Ureter (tissue), 1 donor: ENCODE results near the gene USH1C. TPM values are rescaled to one million over a fixed set of nuclear protein-coding genes. Genes with fewer than 3 reads are reported as not detected.

Experiments used
- DNase-seq: peaks from one replicate; pipeline ENCODE4 v3.0.0-alpha.2; 2020; ENCODE audit warnings: low spot score
- total RNA-seq: library from RNA; stranded (reverse); gene quantifications from one replicate; pipeline ENCODE4 v1.2.4, GENCODE V29; 2023
- donor health status: DM: yes; HTN: yes; CAD: no.

The USH1C gene
- total RNA-seq, 1 donor from 2014 or later, result 14.3 TPM

GRCh38 chr11:17526326-17526725 lies 17.9 kb downstream of the USH1C start:
- no peak for DNase-seq

- no peak for DNase-seq
Observed at GRCh38 chr11:17525570-17525969, 18.6 kb downstream of the USH1C start.

- no peak for DNase-seq
Observed at GRCh38 chr11:17524221-17524620, 20.0 kb downstream of the USH1C start.

GRCh38 chr11:17522655-17523054 lies 21.6 kb downstream of the USH1C start:
- no peak for DNase-seq

GRCh38 chr11:17521106-17521900 lies 22.9 kb downstream of the USH1C start:
- DNase-seq, result no peak

- no peak for DNase-seq
Observed at GRCh38 chr11:17519061-17519885, 24.9 kb downstream of the USH1C start.

- DNase-seq, result no peak
Observed at GRCh38 chr11:17518366-17518765, 25.9 kb downstream of the USH1C start.

- DNase-seq, result no peak
Observed at GRCh38 chr11:17517186-17517585, 27.0 kb downstream of the USH1C start.

GRCh38 chr11:17516551-17517150 lies 27.6 kb downstream of the USH1C start:
- DNase-seq, result no peak

- no peak for DNase-seq
Observed at GRCh38 chr11:17515443-17516176, 28.6 kb downstream of the USH1C start.

GRCh38 chr11:17514476-17514875 lies 29.7 kb downstream of the USH1C start:
- no peak for DNase-seq

GRCh38 chr11:17513853-17514252 lies 30.4 kb downstream of the USH1C start:
- DNase-seq, result no peak

GRCh38 chr11:17512101-17512500 lies 32.1 kb downstream of the USH1C start:
- DNase-seq, result no peak

- no peak for DNase-seq
Observed at GRCh38 chr11:17511571-17511970, 32.6 kb downstream of the USH1C start.

- no peak for DNase-seq
Observed at GRCh38 chr11:17510507-17511206, 33.6 kb downstream of the USH1C start.

- DNase-seq, result no peak
Observed at GRCh38 chr11:17508791-17509190, 35.4 kb downstream of the USH1C start.

- no peak for DNase-seq
Observed at GRCh38 chr11:17508306-17508705, 35.9 kb downstream of the USH1C start.

- DNase-seq, result no peak
Observed at GRCh38 chr11:17507773-17508172, 36.4 kb downstream of the USH1C start.

- no peak for DNase-seq
Observed at GRCh38 chr11:17506942-17507341, 37.3 kb downstream of the USH1C start.

GRCh38 chr11:17506314-17506713 lies 37.9 kb downstream of the USH1C start:
- DNase-seq, result no peak

GRCh38 chr11:17505146-17505545 lies 39.1 kb downstream of the USH1C start:
- DNase-seq, result no peak
